ENCODE data around the gene SFTA2. TPM values are rescaled to one million over a fixed set of nuclear protein-coding genes. Genes with fewer than 3 reads are reported as not detected.

Gene SFTA2
- total RNA-seq, 1 experiment from 2014 or later: not detected

Small RNAs within 50 kb of the gene (small RNA-seq; reads per million reads assigned to genes)
- not detected for gene RF00019

Other genes with a start within 250 kb of the SFTA2 start
- 86.0 and 109 TPM in 2 replicates for gene PPP1R18, start 245.5 kb downstream of the SFTA2 start, total RNA-seq (2014; rRNA removed; shearing (Covaris generic))
- 11.2 and 18.5 TPM in 2 replicates for gene NRM, start 241.2 kb downstream of the SFTA2 start, total RNA-seq (2014; rRNA removed; shearing (Covaris generic))
- 11.0 and 12.9 TPM in 2 replicates for gene MDC1, start 214.9 kb downstream of the SFTA2 start, total RNA-seq (2014; rRNA removed; shearing (Covaris generic))
- gene TUBB, start 211.8 kb downstream of the SFTA2 start, total RNA-seq (2014; rRNA removed; shearing (Covaris generic)): 1,534 and 1,911 TPM in 2 replicates
- gene FLOT1, start 189.5 kb downstream of the SFTA2 start, total RNA-seq (2014; rRNA removed; shearing (Covaris generic)): 67.0 and 73.8 TPM in 2 replicates
- 156 and 195 TPM in 2 replicates for gene IER3, start 187.6 kb downstream of the SFTA2 start, total RNA-seq (2014; rRNA removed; shearing (Covaris generic))
- 34.8 and 37.0 TPM in 2 replicates for gene DDR1, start 47.7 kb downstream of the SFTA2 start, total RNA-seq (2014; rRNA removed; shearing (Covaris generic))
- 22.2 and 28.0 TPM in 2 replicates for gene GTF2H4, start 24.0 kb downstream of the SFTA2 start, total RNA-seq (2014; rRNA removed; shearing (Covaris generic))
- gene VARS2, start 17.9 kb downstream of the SFTA2 start, total RNA-seq (2014; rRNA removed; shearing (Covaris generic)): 30.7 and 33.1 TPM in 2 replicates
- gene MUCL3, start 8.8 kb upstream of the SFTA2 start, total RNA-seq (2014; rRNA removed; shearing (Covaris generic)): not detected in 2 replicates
- gene MUC21, start 51.5 kb upstream of the SFTA2 start, total RNA-seq (2014; rRNA removed; shearing (Covaris generic)): not detected in 2 replicates
- gene MUC22, start 78.3 kb upstream of the SFTA2 start, total RNA-seq (2014; rRNA removed; shearing (Covaris generic)): not detected in 2 replicates
- not detected in 2 replicates for gene C6orf15, start 180.4 kb upstream of the SFTA2 start, total RNA-seq (2014; rRNA removed; shearing (Covaris generic))
- gene PSORS1C1, start 182.6 kb upstream of the SFTA2 start, total RNA-seq (2014; rRNA removed; shearing (Covaris generic)): 0.64 and 0.80 TPM in 2 replicates
- gene CDSN, start 188.3 kb upstream of the SFTA2 start, total RNA-seq (2014; rRNA removed; shearing (Covaris generic)): not detected in 2 replicates
- not detected in 2 replicates for gene PSORS1C2, start 206.9 kb upstream of the SFTA2 start, total RNA-seq (2014; rRNA removed; shearing (Covaris generic))
- gene CCHCR1, start 225.6 kb upstream of the SFTA2 start, total RNA-seq (2014; rRNA removed; shearing (Covaris generic)): 22.1 and 29.2 TPM in 2 replicates
- gene TCF19, start 226.4 kb upstream of the SFTA2 start, total RNA-seq (2014; rRNA removed; shearing (Covaris generic)): 91.0 and 101 TPM in 2 replicates
- gene POU5F1, start 238.5 kb upstream of the SFTA2 start, total RNA-seq (2014; rRNA removed; shearing (Covaris generic)): not detected in 2 replicates